K562 (cell line): ENCODE measurements around the gene APP. TPM values are rescaled to one million over a fixed set of nuclear protein-coding genes. Genes with fewer than 3 reads are reported as not detected.

Source experiments
- ATAC-seq: fragments of 200-7000 bp; cut with Tn5 transposase; 3 replicates; pipeline ENCODE4 v1.9.1; 2020; ENCODE audit warnings: moderate library complexity
- BruUV-seq: library from RNA; stranded (reverse); fragments of 400-500 nt; replicated peaks from 2 replicates; lab custom pipeline; 2021; lab: Mats Ljungman, UMichigan
- CTCF ChIA-PET: fragments of 300-600 bp; formaldehyde crosslinking; extraction: SDS; loops from one replicate; lab custom pipeline; 2021; ENCODE audit warnings: low intra/inter-chr PET ratio; lab: Yijun Ruan, JAX
- POLR2A ChIA-PET: fragments of 300-600, 350-650 bp; sonication (Branson Sonifier 250); formaldehyde crosslinking; extraction: SDS; loops from one replicate; lab custom pipeline; 2021; ENCODE audit warnings: antibody characterized with exemption, inconsistent platforms; lab: Yijun Ruan, JAX
- DNase-seq, 4 experiments: peaks; one replicate each; pipeline versions ENCODE4 v3.0.0 to v3.0.0-alpha.2; 2011 to 2018; ENCODE audit warnings: low spot score in 3 of 4, mixed read lengths in 3 of 4; ENCODE audit errors: extremely low read depth in 1 of 4
- FAIRE-seq: peaks from 2 replicates; lab custom pipeline; 2011; peaks lifted over from hg19 to GRCh38; lab: Jason Lieb, UNC
- H2AFZ ChIP-seq: 2 replicates; pipeline ENCODE4 v1.6.0; 2011; ENCODE audit warnings: low read depth, low read length, control low read depth, inconsistent platforms
- H3K27ac ChIP-seq: fragments of 200-600 bp; 3 replicates; pipeline ENCODE4 v1.8.0; 2011; ENCODE audit warnings: low read depth, mild to moderate bottlenecking, control low read depth, inconsistent platforms, low read length, moderate library complexity, mixed read lengths; ENCODE audit errors: extremely low read depth
- H3K27me3 ChIP-seq, 2 experiments: fragments of 300-600 bp in 1 of 2; 2 replicates in 1 of 2; 3 replicates in 1 of 2; pipeline versions ENCODE4 v1.6.0 to v1.8.0; 2011; ENCODE audit warnings: inconsistent platforms in 2 of 2, low read length in 2 of 2, mild to moderate bottlenecking in 1 of 2, mixed read lengths in 1 of 2, moderate library complexity in 1 of 2; ENCODE audit not compliant: control insufficient read depth in 2 of 2, insufficient read depth in 2 of 2
- H3K36me3 ChIP-seq: fragments of 300-600 bp; 3 replicates; pipeline ENCODE4 v1.8.0; 2011; ENCODE audit warnings: mild to moderate bottlenecking, low read length, inconsistent platforms; ENCODE audit not compliant: control insufficient read depth, insufficient read depth
- H3K4me1 ChIP-seq, 2 experiments: fragments of 200-600 bp in 1 of 2; replicated peaks in 1 of 2; 2 replicates in 1 of 2; 3 replicates in 1 of 2; pipeline versions ENCODE4 v1.5.1 to v1.8.0; 2011; ENCODE audit warnings: inconsistent platforms in 2 of 2, low read length in 2 of 2, mild to moderate bottlenecking in 1 of 2, mixed read lengths in 1 of 2, moderate library complexity in 1 of 2; ENCODE audit not compliant: control insufficient read depth in 2 of 2, insufficient read depth in 2 of 2
- H3K4me2 ChIP-seq: 2 replicates; pipeline ENCODE4 v1.6.1; 2011; ENCODE audit warnings: low read length, control low read depth, inconsistent platforms, mixed read lengths; ENCODE audit not compliant: insufficient read depth
- H3K4me3 ChIP-seq: fragments of 200-600 bp; sonication (generic), shearing (Covaris generic); 2 replicates; pipeline ENCODE4 v1.5.1; 2016; ENCODE audit warnings: control low read depth, inconsistent platforms
- H3K79me2 ChIP-seq: fragments of 200-600 bp; 3 replicates; pipeline ENCODE4 v1.8.0; 2011; ENCODE audit warnings: low read length, inconsistent platforms; ENCODE audit not compliant: control insufficient read depth, insufficient read depth
- H3K9ac ChIP-seq, 2 experiments: 2 replicates each; pipeline versions ENCODE4 v1.6.0 to v1.6.1; 2011; ENCODE audit warnings: low read depth in 2 of 2, low read length in 2 of 2, control low read depth in 1 of 2, inconsistent platforms in 1 of 2, mild to moderate bottlenecking in 1 of 2, mixed read lengths in 1 of 2; ENCODE audit not compliant: insufficient read depth in 1 of 2
- H3K9me1 ChIP-seq: one replicate; pipeline ENCODE4 v1.6.0; 2011; ENCODE audit warnings: inconsistent platforms, mild to moderate bottlenecking, low read length, moderate library complexity; ENCODE audit not compliant: control insufficient read depth, insufficient read depth
- H3K9me3 ChIP-seq: replicated peaks from 2 replicates; pipeline ENCODE4 v1.5.1; 2011; ENCODE audit warnings: low read depth, low read length, inconsistent platforms; ENCODE audit not compliant: control insufficient read depth, insufficient read depth
- H4K20me1 ChIP-seq: replicated peaks from 2 replicates; pipeline ENCODE4 v1.6.1; 2011; ENCODE audit warnings: low read length, inconsistent platforms, mixed read lengths; ENCODE audit not compliant: control insufficient read depth, insufficient read depth
- BACH1 ChIP-seq: fragments of 200-800 bp; sonication (Bioruptor generic); IDR thresholded peaks from 2 replicates; pipeline ENCODE4 v1.6.1; 2016; ENCODE audit warnings: missing genetic modification characterization, missing compliant biosample characterization
- EHMT2 ChIP-seq: fragments of 450-650 bp; IDR thresholded peaks from 2 replicates; pipeline ENCODE4 v1.6.1; 2018; ENCODE audit warnings: antibody characterized with exemption
- EWSR1 ChIP-seq: fragments of 450-650 bp; IDR thresholded peaks from 2 replicates; pipeline ENCODE4 v1.6.1; 2018; ENCODE audit warnings: borderline replicate concordance, mild to moderate bottlenecking, low read depth, moderate library complexity; ENCODE audit not compliant: partially characterized antibody
- GTF2A2 ChIP-seq: IDR thresholded peaks from 2 replicates; pipeline ENCODE4 v1.6.1; 2016; ENCODE audit warnings: mild to moderate bottlenecking, missing genetic modification characterization, missing compliant biosample characterization
- NRF1 ChIP-seq, 2 experiments: fragments of 450-650 bp; IDR thresholded peaks in 1 of 2; conservative IDR thresholded peaks in 1 of 2; 2 replicates each; pipeline ENCODE4 v1.6.1; 2014; ENCODE audit warnings: mild to moderate bottlenecking in 2 of 2
- PHF21A ChIP-seq: fragments of 450-650 bp; IDR thresholded peaks from 2 replicates; pipeline ENCODE4 v1.6.1; 2017; ENCODE audit warnings: low read depth, borderline replicate concordance
- SPI1 ChIP-seq: IDR thresholded peaks from 2 replicates; pipeline ENCODE4 v1.6.1; 2011; ENCODE audit warnings: low read depth, low read length, control low read depth, borderline replicate concordance
- WGBS: fragments of 100-300 bp; shearing (Covaris generic); methylation state at CpG from one replicate; pipeline ENCODE4 v1.1.6; 2016; ENCODE audit warnings: low coverage, mixed read lengths; ENCODE audit not compliant: insufficient coverage; ENCODE audit errors: missing lambda C conversion rate; 5-methylcytosine and 5-hydroxymethylcytosine counted together
- in situ Hi-C: fragments of 300-500 bp; cut with MboI; formaldehyde crosslinking; loops from 4 replicates; pipeline ENCODE4 v1.15.0; 2018; ENCODE audit warnings: inconsistent platforms, mixed read lengths
- intact Hi-C: fragments of 100-400 bp; cut with micrococcal nuclease; formaldehyde crosslinking; loops from 2 replicates; pipeline ENCODE4 v1.14.2; 2022
- polyA plus RNA-seq, 8 experiments: library from polyadenylated mRNA; depleted of rRNA in 4 of 8; stranded (reverse) in 5 of 8; unstranded in 3 of 8; fragments of >200 nt; fragmentation: Nextera tagmentation in 2 of 8; fragmentation: Illumina TruSeq in 1 of 8; extraction: Ambion mirVana in 2 of 8; extraction: Trizol in 1 of 8; gene quantifications; 2 replicates each; pipeline versions ENCODE4 v1.2.1 to v1.2.3, GENCODE V29; 2011 to 2014; ENCODE audit warnings: inconsistent platforms in 1 of 8, missing spikeins in 1 of 8
- total RNA-seq, 7 experiments: library from RNA; depleted of rRNA in 6 of 7; stranded (reverse); fragments of >200 nt in 6 of 7; fragmentation: Illumina TruSeq in 2 of 7; extraction: Trizol in 2 of 7; gene quantifications; 2 replicates each; pipeline versions ENCODE4 v1.2.1 to v1.2.3, GENCODE V29; 2011 to 2021; ENCODE audit warnings: low replicate concordance in 1 of 7
- TF ChIP-seq, protein P1 (sequence below), 2 experiments: IDR thresholded peaks in 1 of 2; conservative IDR thresholded peaks in 1 of 2; 2 replicates each; pipeline ENCODE4 v1.6.1; 2016; ENCODE audit warnings: low read depth in 2 of 2, mild to moderate bottlenecking in 1 of 2, missing compliant biosample characterization in 1 of 2, missing genetic modification characterization in 1 of 2, moderate library complexity in 1 of 2
- TF ChIP-seq, protein P2 (sequence below): fragments of 250-450 bp; sonication (Bioruptor Pico); IDR thresholded peaks from 2 replicates; pipeline ENCODE4 v1.4.0; 2020

Gene APP
- total and polyA plus RNA-seq, 9 of the 15 experiments (the other 6 are each of a cell fraction or from before 2014, with no cell fraction given) = 0.01 to 1.5 (median 0.16) TPM; not detected in 5

DNA sequence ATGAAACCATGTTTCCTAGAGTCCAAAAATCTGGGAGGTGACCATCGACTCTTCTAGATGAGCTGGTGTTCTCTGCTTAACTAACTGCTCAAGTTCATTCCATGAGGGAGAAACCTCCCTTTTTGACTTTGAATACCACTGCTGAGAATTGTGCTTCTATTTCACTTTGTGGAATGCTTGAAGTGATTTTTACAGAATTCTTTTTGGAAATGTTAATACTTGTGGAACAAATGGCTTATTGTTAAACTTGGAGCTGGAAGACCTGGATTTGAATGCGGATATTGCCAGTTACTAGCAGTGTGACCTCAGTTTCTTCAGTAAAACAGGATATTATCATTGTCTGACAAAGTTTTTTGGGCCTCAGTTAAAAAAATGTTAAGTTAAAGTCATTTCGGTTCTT lies 36.5 kb upstream of the APP start:
- no peak for DNase-seq
- no peaks in the 10 kb centered on the region for H3K9me3 ChIP-seq
- CTCF ChIA-PET = no interaction called here
- in situ Hi-C loops (no loop called here), intact Hi-C loops (no loop called here)
- H3K79me2 ChIP-seq = no peaks in the 10 kb centered on the region
- no peaks in the 10 kb centered on the region for H3K27me3 ChIP-seq
- no peak overlapping the region for H3K9ac ChIP-seq
- WGBS = 1% methylated on average over 3 of the region's 3 CpGs
- H3K27ac ChIP-seq = no peak overlapping the region
- FAIRE-seq = no peak
- H4K20me1 ChIP-seq = no peaks in the 10 kb centered on the region
- BruUV-seq = no TSS peak
- H3K4me1 ChIP-seq = no peaks in the 10 kb centered on the region
- no peak for TF ChIP-seq GTF2A2 (tag)
- no peak for TF ChIP-seq SPI1
- TF ChIP-seq EHMT2 = no peak
- TF ChIP-seq, protein P1, sequence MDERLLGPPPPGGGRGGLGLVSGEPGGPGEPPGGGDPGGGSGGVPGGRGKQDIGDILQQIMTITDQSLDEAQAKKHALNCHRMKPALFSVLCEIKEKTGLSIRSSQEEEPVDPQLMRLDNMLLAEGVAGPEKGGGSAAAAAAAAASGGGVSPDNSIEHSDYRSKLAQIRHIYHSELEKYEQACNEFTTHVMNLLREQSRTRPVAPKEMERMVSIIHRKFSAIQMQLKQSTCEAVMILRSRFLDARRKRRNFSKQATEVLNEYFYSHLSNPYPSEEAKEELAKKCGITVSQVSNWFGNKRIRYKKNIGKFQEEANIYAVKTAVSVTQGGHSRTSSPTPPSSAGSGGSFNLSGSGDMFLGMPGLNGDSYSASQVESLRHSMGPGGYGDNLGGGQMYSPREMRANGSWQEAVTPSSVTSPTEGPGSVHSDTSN (CRISPR knock-in tag; IDR thresholded peaks at IDR 0.05; ENCODE audit: low read depth) = no peak
- TF ChIP-seq, protein P1 (tag; conservative IDR thresholded peaks at IDR 0.05; ENCODE audit: low read depth) = no peak
- TF ChIP-seq EWSR1 = no peak
- no peak for TF ChIP-seq NRF1 (conservative IDR thresholded peaks at IDR 0.05 in 1 of 2, IDR thresholded peaks at IDR 0.05 in 1 of 2)
- no peak for TF ChIP-seq PHF21A
- TF ChIP-seq, protein P2, sequence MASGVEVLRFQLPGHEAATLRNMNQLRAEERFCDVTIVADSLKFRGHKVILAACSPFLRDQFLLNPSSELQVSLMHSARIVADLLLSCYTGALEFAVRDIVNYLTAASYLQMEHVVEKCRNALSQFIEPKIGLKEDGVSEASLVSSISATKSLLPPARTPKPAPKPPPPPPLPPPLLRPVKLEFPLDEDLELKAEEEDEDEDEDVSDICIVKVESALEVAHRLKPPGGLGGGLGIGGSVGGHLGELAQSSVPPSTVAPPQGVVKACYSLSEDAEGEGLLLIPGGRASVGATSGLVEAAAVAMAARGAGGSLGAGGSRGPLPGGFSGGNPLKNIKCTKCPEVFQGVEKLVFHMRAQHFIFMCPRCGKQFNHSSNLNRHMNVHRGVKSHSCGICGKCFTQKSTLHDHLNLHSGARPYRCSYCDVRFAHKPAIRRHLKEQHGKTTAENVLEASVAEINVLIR = no peak
- no peak for TF ChIP-seq BACH1
- ATAC-seq = no peak
- H3K9me1 ChIP-seq = no peaks in the 10 kb centered on the region
- H2AFZ ChIP-seq = no peak overlapping the region
- no peak overlapping the region for H3K4me3 ChIP-seq
- no peaks in the 10 kb centered on the region for H3K36me3 ChIP-seq
- POLR2A ChIA-PET = no interaction called here
- no peak overlapping the region for H3K4me2 ChIP-seq
